ENCODE data around the gene LGI1. TPM values are rescaled to one million over a fixed set of nuclear protein-coding genes. Genes with fewer than 3 reads are reported as not detected.

The LGI1 gene
- polyA plus RNA-seq, 3 donors = 4.8 to 6.0 (median 5.4) TPM

Other genes with a start within 250 kb of the LGI1 start
- not detected for gene FFAR4, start 191.3 kb upstream of the LGI1 start, polyA plus RNA-seq (ENCODE audit: insufficient read length in 3 of 3)
- gene RBP4, start 156.7 kb upstream of the LGI1 start, polyA plus RNA-seq (ENCODE audit: insufficient read length in 3 of 3) = under 1 TPM; 0.43 to 0.68 (median 0.64) TPM
- under 1 TPM; 0.24 to 0.40 (median 0.28) TPM for gene PDE6C, start 145.4 kb upstream of the LGI1 start, polyA plus RNA-seq (ENCODE audit: insufficient read length in 3 of 3)
- 10 to 100 TPM; 26.8 to 37.9 (median 33.1) TPM for gene FRA10AC1, start 55.3 kb upstream of the LGI1 start, polyA plus RNA-seq (ENCODE audit: insufficient read length in 3 of 3)
- gene SLC35G1, start 136.0 kb downstream of the LGI1 start, polyA plus RNA-seq (ENCODE audit: insufficient read length in 3 of 3) = 1 to 10 TPM; 7.3 to 9.1 (median 8.5) TPM
- 10 to 100 TPM; 34.9 to 36.8 (median 35.3) TPM for gene PLCE1, start 236.0 kb downstream of the LGI1 start, polyA plus RNA-seq (ENCODE audit: insufficient read length in 3 of 3)

Measured in right renal cortex interstitium (tissue), 3 donors.